NCI-H1436 treated with DMSO at 0.1 percent for 48 hours (cell line): ENCODE data around the gene ADAMTS3.

ENCODE experiments used
- DNase-seq: peaks from one replicate; lab custom pipeline; 2025; lab: John Stamatoyannopoulos, UW

ADAMTS3 gene

DNA sequence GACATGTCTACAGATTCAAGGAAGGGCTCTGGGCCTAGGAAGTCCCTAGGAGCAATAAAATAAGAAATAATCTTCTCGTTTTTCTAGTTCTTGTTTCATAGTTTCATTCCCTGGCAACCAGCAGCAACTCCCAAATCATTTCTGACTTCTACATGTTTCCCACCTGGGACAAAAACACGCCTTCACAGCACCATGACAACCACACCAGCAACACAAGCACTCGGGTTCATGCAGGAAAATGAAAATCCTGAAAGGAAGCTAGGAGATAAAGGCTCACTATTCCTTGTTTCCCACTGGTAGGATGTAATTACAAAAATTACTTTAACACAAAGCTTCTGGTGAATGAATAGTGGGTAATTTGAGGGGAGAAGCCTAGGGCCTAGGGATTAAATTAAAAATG, 158.9 kb downstream of the ADAMTS3 start:
- DNase-seq, result no peak

DNA sequence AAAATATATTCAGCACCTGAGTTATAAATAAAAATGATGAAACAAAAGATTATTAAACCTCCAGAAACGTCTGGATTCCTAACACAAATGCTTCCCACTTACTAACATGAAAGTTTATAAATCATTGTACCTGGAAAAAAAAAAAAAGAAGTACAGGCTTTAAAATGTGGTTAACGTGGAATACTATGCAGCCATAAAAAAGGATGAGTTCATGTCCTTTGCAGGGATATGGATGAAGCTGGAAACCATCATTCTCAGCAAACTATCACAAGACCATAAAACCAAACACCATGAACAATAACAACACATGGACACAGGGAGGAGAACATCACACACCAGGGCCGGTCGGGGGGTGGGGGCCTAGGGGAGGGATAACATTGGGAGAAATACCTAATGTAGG, 160.5 kb downstream of the ADAMTS3 start:
- no peak for DNase-seq

DNA sequence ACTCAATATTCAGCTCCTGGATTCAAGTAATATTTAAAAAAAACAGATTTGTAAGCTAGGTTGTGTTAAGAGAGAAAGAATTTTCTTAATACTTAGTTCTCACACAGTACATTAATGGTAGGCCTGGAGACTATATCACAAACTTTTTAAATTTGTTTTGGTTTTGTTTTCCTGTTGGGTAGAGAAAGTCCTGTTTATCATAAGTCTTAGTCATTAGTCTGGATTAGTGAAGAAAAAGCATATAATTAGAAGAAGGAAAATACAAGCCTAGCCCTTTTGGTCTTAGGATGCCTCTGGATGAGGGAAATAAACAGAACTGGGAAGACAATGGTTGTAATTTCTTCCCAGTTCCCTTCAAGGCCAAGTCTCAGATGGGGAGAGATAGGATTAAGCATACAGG, 163.6 kb downstream of the ADAMTS3 start:
- DNase-seq, result no peak

DNA sequence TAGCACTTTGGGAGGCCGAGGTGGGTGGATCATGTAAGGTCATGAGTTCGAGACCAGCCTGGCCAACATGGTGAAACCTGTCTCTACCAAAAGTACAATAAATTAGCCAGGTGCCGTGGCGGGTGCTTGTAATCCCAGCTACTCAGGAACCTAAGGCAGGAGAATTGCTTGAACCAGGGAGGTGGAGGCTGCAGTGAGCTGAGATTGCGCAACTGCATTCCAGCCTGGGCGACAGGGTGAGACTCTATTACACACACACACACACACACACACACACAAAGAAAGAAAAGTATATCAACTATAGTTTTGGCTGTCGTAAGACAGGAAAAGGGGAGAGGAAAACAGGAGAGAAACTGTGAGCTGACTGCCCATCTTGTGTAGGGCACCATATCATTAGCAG, 171.7 kb downstream of the ADAMTS3 start:
- DNase-seq, result no peak

DNA sequence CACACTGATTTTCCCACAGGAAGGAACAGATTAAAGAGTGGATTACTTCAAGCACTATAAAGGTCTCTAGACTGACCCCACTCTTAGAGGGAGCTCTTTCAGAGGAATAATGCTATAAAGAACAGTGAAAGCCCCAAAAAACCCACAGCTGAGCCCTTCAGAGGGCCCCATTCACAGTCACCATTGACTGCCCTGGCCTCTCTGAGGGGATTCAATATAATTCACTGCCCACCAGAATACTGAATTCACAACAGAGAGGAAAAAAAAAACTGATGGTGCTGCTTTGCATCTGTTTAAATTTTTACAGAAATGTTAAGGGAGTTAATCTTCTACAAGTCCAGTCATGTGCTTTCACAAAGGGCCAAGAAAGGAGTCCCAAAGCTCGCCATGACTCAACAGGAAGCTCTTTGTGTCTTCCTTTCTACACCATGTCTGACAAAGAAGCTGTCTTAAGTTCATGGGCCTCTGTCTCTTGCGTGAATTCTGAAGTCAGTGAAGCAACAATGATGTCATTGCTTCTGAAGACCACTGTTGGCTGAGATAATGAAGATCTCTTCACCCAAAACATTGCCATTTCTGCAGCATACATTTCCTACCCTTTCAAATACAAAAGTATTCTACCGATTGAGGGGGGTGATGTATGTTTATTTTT, 174.9 kb downstream of the ADAMTS3 start:
- DNase-seq, result no peak

DNA sequence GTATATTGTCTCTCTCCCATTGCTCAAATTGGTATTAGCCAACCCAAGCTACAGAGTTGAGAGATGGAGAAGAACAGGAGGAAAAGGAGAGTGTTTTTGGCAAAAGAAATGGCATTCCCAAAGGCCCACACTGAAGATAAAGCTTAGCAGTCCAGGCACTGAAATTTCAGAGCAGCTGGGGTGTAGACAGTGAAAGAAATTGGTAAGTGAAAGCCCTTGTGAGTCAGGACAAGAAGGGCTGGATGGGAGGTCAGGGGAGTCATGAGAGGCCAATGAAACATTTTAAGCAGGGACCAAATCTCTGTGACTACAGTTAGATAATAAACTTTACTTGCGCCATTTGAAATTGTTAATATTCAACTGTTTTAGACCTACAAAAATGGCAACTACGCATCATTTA, 177.7 kb downstream of the ADAMTS3 start:
- DNase-seq, result no peak

DNA sequence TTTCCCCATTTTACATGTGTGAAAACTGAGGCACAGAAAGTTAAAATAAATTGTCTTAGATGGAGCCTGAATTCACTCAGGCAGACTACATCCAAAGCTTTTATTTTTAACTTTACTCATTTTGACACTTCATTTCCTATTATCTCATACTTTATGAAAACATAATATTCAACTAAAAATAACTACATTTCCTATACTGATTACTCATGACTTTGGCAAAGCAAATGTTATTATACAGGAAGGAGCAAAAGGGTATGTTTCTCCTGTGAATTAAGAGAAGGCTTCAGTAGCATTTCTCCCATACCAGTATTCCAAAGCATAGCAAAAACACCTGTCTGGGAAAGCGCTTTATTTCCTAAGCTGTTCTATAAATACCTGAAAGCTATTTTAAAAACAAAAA, 178.6 kb downstream of the ADAMTS3 start:
- DNase-seq, result no peak

DNA sequence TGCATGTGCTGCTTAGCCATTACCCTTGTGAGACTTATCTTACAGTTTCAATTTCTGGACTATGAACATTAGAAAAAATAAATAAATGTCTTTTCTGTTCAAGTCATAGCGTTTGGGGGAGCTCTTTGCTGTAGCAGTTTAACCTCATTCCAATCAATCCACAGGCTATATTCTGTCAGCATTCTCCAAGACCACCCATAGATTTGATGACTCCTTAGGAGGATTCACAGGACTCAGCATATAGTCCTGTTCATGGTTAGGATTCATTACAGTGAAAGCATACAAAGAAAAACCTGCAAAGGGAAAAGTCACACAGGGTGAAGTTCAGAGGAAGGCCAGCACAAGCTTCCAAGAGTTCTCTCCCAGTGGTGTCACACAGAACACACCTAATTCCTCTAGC, 180.5 kb downstream of the ADAMTS3 start:
- DNase-seq, result no peak

DNA sequence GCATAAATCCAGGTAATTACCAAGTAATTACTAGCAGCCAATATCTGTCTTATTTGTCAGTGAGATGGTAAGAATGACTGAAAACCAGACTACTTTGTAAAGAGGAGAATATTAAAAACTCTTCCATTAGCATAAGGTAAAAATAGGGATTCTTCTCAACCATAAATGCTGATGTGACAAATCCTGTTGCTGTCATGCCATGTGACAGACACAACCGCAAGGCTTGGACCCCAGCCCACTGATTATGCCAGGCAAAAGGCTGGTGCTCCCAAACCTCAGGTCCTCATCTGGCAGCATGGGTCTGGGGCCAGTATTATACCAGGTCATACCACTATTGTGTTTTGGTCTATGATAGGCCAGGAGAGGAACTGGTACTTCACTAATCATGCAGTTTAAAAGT, 181.1 kb downstream of the ADAMTS3 start:
- DNase-seq, result no peak

DNA sequence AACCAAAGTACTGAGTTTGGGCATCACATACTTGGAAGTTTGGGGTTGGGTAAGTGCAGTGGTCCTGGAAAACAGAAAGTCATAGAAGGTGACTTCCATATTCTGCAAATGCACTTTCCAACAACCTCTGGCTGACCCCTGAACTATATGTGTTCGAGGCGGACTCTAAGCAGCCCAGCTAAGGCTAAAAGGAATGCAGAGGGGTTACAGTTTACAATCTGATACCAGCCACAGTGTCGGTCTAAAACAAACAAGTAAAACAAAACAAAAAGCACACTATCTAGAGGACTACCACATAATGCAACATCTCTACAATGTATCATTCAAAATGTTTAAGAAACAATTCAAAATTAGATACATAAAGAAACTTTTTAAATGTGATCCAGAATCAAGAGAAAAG, 185.6 kb downstream of the ADAMTS3 start:
- DNase-seq, result no peak

DNA sequence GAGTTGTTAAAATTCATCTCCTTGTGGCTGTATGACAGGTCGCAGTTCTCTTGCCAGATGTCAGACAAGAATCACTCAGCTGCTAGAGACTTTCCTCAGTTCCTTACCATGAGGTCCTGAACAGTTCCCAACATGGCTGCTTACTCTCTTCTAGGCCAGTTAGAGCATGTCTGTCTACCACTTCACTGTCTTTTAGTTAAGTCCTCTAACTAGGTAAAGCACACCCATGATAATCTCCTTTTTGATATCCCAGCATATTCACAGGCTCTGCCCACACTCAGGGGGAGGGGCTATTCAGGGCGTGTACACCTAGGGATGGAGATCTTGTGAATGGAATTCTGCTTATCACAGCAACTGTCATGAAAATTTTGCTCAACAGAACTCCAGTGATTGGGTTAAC, 190.1 kb downstream of the ADAMTS3 start:
- DNase-seq, result no peak

DNA sequence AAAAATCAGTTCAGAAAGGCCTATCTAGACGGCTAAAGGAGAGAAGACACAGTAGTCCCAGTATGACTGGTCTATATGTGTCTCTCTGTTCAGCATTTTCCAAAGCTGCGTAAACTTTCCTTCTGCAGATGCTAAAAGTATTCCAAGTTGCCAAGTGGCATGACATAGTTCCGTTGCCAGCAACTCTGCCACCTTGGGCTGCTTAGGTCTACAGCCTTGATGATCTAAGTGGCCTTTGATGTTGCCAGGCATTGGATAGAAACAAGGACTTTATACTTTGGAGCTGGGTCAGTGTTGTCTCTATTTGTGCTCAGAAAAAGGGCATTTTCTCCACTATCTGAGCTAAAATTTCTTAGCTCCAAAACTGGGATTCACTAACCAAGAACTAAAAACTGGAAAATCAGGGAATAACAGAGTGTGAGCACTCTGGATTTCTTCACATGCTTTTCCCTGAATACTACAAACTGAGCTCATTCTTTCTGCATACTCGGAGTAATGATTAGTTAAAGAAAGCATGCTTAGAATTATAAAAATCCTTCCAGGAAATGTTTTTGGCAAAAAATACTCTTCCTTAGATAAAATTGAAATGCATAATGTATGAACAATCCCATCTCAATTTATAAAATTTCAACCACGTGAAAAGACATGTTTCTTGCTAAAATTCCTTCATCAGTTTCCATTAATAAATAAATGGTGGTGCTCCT, 191.4 kb downstream of the ADAMTS3 start:
- DNase-seq, result no peak

DNA sequence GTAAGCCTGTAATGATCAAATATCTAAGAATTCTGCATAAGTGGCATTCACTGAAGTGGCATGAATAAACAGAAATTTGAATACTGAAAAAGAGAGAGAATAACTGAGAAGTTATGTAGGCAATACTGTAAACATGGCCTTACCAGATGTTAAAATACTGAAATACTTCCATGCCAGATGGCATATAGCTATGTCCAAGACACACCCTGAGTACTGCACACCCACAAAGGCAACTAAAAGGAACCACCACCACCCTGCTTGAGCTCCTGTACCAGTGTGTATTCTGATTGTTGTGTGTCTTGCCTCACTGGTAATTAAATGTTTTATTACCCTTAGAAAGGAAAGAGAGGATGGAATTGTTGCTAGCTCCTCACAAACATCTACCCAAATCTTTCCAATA, 192.1 kb downstream of the ADAMTS3 start:
- no peak for DNase-seq

DNA sequence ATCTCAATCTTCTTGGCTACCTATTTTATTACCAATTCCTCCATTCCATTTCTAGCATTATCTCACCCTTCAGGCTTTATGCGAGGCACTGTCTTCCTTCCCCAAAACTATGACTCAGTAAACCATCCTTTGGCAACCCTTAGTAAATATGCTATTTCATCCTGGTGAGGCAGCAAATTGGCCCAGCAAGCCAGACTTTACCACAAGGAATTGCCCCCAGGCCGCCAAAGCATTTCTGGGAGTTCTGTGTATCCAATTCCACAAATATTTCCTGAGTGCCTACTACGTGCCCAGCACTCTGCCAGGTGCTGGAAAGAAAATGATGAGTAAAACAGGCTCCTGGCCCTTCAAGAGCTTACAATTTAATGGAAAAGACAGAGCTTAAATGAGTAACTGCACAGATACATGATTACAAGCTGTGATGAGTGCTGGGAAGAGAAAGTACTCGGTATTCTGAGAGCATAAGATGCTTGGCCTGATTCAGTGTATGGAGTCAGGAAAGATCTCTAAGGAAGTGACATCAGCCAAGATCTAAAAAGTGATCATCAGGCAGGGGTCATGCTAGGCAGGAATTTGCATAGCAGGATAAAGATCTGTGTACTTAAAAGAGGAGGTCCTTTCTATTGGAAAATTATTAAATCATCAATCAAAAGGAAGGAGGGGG, 193.8 kb downstream of the ADAMTS3 start:
- DNase-seq, result no peak

DNA sequence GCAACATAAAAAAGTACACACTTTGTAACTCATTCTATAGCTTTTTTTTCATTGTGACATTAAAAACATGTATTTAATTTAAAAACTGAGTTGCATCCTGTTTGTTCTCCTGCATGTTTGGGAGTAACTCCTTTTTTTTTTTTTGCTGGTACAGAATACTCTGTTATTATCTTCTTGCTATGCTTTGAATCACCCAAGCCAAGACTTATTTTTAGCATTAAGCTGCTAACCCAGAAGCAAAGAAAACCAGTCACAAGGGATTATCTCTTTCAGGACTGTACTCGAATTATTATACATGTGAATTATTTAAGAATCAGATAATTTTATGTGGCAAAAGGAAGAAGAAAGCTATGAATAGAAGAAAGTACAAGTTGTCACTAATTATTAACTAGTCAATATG, 194.9 kb downstream of the ADAMTS3 start:
- no peak for DNase-seq

DNA sequence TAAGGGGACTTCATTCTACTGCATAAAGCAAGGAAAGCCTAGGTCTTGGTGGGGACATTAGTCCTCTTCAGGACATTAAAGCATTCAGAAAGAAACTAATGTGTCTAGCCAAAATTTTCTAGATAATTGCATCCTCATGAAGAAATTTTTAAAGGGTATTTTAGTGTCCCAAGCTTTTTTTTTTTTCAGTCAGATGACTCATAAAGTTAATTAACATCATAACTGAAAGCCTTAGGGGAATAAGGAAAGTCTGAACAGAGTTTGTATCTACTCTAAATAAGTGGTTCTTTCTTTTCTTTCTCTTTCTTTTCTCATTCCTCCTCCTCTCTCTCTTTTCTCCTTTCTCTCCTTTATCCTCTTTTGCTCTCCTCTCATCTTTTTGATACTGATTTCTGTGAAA, 202.4 kb downstream of the ADAMTS3 start:
- no peak for DNase-seq

DNA sequence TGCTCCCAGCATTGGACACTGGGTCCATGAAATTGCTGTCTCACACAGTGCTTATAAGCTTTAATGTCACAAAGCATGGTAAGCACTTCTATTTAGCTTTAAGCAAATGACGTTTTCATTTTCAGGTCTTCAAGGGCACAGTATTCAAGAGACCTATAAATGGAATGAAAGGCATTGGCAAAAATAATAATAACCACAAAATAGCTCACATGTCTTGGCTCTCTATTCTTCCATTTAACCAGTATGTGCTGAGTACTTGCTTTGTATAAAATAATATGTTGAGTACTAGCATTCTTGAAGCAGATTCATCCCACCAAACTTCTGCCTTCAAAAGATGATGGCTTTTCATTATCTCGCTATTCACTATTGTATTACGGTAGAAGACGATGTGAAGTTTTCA, 203.0 kb downstream of the ADAMTS3 start:
- no peak for DNase-seq

DNA sequence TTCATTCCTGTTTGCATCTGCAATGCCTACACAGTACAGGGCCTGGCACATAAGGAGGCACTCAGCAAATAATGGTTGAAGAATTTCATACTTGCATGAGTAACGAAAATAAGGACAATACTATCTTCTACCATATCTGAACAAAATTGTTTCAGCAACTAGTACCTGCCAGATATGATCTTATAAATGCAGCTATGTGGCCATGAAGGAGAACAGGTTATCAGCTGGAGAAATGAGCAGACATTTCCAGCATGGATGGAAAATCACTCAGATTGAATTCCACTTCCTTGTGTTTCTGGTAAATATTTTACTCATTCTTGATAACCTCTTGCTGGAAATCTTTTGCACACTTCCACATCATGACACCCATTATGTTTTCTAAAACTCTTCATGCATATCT, 204.0 kb downstream of the ADAMTS3 start:
- no peak for DNase-seq

DNA sequence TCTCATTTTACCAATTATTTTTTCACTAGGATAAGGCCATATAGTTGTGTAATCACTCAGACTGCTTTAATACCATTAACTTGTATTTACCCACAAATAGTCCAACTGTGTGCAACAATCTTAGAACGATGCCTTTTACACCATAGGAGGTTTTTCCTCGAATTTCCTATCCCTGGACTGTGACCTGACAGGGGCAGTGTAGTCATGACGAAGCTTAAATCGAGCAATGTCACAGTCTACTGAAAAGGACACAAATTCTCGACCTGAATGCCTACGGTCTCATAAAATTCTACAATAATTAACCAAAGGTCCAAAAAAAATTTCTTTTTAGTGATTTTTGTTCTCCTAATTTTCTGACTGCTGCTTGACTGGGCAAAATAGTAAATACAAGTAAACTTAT, 208.9 kb downstream of the ADAMTS3 start:
- DNase-seq, result no peak

DNA sequence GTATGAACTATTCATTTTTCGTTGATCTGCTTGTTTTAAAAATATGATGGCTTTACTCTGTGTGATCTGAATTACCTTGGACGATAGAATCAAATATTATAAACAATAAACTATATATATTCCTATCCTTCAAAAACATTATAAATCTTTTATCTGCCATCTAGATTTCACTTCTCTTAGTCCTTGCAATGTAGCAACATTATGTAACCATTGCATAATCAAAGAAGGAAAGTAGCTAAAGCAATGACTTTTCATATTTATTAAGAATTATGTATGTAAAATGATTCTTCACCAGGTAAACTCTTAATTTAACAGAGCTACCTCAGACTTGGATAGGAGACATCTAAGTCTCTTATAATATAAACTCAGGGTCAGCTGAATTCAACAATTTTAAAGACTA, 210.5 kb downstream of the ADAMTS3 start:
- DNase-seq, result no peak

DNA sequence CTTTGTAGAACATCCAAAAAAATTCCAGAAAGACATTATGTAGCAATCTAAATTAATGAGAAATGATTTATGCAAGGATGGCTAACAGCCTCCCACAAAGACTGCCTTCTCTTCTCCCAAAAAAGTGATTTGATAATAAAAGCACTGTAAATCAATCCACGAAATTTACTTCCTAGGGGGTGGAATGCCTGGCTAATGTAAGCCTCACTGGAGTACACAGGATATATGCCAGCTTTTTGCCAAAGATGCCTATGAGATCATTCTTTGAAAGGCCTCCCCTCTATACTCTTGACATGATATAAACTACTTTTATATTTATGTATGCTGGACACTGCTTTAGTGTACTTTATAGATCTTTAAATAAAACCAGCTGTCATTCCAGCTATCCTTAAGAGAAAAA, 211.1 kb downstream of the ADAMTS3 start:
- DNase-seq, result no peak

DNA sequence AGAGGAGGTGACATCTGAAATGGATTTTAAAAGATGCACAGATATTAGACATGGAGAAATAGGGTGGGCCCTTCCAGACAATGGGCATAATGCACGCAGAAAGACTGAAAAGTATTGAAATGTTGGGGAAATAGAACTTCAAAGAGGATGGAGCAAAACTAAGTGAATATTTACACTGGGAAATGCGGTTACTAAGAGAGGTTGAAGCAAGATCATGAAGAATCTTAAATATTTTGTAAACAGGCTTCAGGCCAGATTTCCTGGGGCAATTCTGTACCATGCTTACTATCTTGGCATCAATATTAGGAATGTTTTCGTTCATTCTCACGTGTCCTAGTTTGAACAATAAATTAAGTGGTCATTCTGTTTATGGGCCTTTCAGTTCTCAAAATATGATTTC, 216.3 kb downstream of the ADAMTS3 start:
- DNase-seq, result no peak

DNA sequence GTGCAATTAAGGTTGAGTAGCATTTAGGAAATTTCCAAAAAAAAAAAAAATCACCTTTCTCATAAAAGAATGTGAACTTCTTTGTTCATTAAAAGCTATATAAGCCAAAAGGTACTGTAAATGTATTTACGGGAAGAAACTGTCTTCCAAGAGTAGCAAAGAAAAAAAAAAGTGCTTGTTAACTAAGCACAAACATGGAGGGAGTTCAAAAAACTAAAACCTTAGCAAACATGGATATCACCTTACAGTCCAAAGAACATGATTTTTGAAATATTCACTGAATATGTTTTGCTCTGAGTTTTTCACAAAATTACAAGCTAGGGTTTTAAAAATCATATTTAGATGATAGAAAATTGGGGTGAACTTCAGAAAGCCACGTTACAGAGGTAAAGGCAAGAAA, 217.5 kb downstream of the ADAMTS3 start:
- no peak for DNase-seq

DNA sequence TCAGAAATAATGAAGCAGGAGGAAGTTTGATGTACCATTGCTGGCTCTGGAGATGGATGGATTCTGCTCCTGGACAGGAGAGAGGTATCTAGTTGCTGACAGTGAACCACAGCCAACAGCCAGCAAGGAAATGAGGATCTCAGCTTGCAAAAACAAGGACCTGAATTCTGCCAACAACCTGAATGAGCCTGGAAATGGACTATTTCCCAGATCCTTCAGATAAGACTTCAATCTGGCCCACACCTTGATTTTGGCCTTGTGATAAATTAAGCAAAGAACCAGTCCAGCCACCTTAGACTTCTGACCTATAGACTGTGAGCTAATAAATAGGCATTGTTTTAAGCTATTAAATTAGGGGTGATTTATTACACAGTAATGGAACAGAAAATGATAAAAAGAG, 220.3 kb downstream of the ADAMTS3 start:
- DNase-seq, result no peak
